ENCODE measurements around the gene DISP3.

DNA sequence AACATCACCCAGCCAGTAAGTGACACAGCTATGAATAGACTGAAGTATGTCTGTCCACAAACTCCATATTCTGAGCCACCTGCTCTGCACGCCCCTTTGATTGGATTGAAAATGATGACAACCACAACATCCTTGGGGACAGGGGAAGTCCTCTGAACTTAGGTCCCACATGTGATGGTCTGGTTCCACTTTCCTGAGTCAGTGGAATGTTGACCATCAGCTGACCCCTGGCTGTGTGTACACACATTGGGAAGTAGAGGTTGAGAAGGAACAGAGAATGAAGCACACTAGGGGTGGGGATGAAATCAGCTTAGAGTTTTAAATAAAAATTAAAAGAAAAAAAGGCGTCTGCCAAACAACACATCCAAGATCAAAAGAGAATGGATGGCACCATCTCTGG is 8.0 kb upstream of the DISP3 start:
- TF ChIP-seq, protein P1, sequence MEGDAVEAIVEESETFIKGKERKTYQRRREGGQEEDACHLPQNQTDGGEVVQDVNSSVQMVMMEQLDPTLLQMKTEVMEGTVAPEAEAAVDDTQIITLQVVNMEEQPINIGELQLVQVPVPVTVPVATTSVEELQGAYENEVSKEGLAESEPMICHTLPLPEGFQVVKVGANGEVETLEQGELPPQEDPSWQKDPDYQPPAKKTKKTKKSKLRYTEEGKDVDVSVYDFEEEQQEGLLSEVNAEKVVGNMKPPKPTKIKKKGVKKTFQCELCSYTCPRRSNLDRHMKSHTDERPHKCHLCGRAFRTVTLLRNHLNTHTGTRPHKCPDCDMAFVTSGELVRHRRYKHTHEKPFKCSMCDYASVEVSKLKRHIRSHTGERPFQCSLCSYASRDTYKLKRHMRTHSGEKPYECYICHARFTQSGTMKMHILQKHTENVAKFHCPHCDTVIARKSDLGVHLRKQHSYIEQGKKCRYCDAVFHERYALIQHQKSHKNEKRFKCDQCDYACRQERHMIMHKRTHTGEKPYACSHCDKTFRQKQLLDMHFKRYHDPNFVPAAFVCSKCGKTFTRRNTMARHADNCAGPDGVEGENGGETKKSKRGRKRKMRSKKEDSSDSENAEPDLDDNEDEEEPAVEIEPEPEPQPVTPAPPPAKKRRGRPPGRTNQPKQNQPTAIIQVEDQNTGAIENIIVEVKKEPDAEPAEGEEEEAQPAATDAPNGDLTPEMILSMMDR (IDR thresholded peaks at IDR 0.05 in 2 of 3, conservative IDR thresholded peaks at IDR 0.05 in 1 of 3; ENCODE audit: borderline replicate concordance in 1 of 3, insufficient read depth in 1 of 3, low read depth in 2 of 3, low read length in 2 of 3) = no peak
- TF ChIP-seq POLR2A (IDR thresholded peaks at IDR 0.05; ENCODE audit: borderline replicate concordance, extremely low read depth, insufficient read depth, insufficient read length) (no peak), RAD21 (IDR thresholded peaks at IDR 0.05; ENCODE audit: low read depth) (no peak), TCF7L2 (IDR thresholded peaks at IDR 0.05; ENCODE audit: borderline replicate concordance, extremely low read depth, insufficient read depth, insufficient read length) (no peak), EZH2 (IDR thresholded peaks at IDR 0.05) (no peak), SIN3A (IDR thresholded peaks at IDR 0.05; ENCODE audit: low read depth) (no peak), ZNF274 (IDR thresholded peaks at IDR 0.05; ENCODE audit: low read depth, low read length) (no peak), SP1 (IDR thresholded peaks at IDR 0.05; ENCODE audit: low read depth) (no peak)
- TF ChIP-seq, protein P2, sequence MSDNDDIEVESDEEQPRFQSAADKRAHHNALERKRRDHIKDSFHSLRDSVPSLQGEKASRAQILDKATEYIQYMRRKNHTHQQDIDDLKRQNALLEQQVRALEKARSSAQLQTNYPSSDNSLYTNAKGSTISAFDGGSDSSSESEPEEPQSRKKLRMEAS (IDR thresholded peaks at IDR 0.05) = no peak
- TF ChIP-seq, protein P3, sequence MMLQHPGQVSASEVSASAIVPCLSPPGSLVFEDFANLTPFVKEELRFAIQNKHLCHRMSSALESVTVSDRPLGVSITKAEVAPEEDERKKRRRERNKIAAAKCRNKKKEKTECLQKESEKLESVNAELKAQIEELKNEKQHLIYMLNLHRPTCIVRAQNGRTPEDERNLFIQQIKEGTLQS (IDR thresholded peaks at IDR 0.05) = no peak

Data from HCT116 (cell line).